ENCODE results near the gene C14orf93. TPM values are rescaled to one million over a fixed set of nuclear protein-coding genes. Genes with fewer than 3 reads are reported as not detected.

The C14orf93 gene
- total and polyA plus RNA-seq, 2 donors (not counting 1 experiment from before 2014, with no cell fraction given), result 4.8 to 13.0 TPM

GRCh38 chr14:23047751-23048693 lies 38.1 kb upstream of the C14orf93 start:
- H3K27ac ChIP-seq (ENCODE audit: insufficient read depth, low read length), result no peak overlapping the region
- H3K27me3 ChIP-seq (ENCODE audit: control insufficient read depth, insufficient read depth, low read length), result no peaks in the 10 kb centered on the region
- H3K4me2 ChIP-seq (ENCODE audit: extremely low read depth, insufficient read depth, low read length), result no peak overlapping the region
- H2AFZ ChIP-seq (ENCODE audit: low read length), result no peak overlapping the region
- DNase-seq (ENCODE audit: low read depth in 2 of 2), result no peak
- H3K9ac ChIP-seq (ENCODE audit: insufficient read depth, low read length), result no peak overlapping the region
- H3K4me1 ChIP-seq (ENCODE audit: control insufficient read depth, extremely low read depth, insufficient read depth, low read length), result no peaks in the 10 kb centered on the region
- peaks cover 2% of the 10 kb centered on the region for H3K36me3 ChIP-seq (ENCODE audit: control insufficient read depth, insufficient read depth, low read length)
- H3K4me3 ChIP-seq (replicated peaks in 1 of 4; ENCODE audit: control extremely low read depth in 1 of 4, insufficient read depth in 1 of 4, low read depth in 3 of 4, low read length in 4 of 4), result no peak overlapping the region
- no peaks in the 10 kb centered on the region for H3K79me2 ChIP-seq (ENCODE audit: control insufficient read depth, insufficient read depth, low read length)
- no peaks in the 10 kb centered on the region for H3K9me3 ChIP-seq (ENCODE audit: control insufficient read depth, insufficient read depth, low read depth, low read length)
- H4K20me1 ChIP-seq (ENCODE audit: control insufficient read depth, extremely low read depth, insufficient read depth, low read length), result no peaks in the 10 kb centered on the region
- TF ChIP-seq CTCF (conservative IDR thresholded peaks at IDR 0.05 in 1 of 2, IDR thresholded peaks at IDR 0.05 in 1 of 2; ENCODE audit: low read depth in 1 of 2, low read length in 2 of 2) (no peak), EZH2 (IDR thresholded peaks at IDR 0.05; ENCODE audit: low read length, missing control alignments) (no peak)

- H2AFZ ChIP-seq (ENCODE audit: low read length), result no peak overlapping the region
- no peaks in the 10 kb centered on the region for H3K4me1 ChIP-seq (ENCODE audit: control insufficient read depth, extremely low read depth, insufficient read depth, low read length)
- no peak overlapping the region for H3K4me2 ChIP-seq (ENCODE audit: extremely low read depth, insufficient read depth, low read length)
- no peaks in the 10 kb centered on the region for H3K36me3 ChIP-seq (ENCODE audit: control insufficient read depth, insufficient read depth, low read length)
- H3K27ac ChIP-seq (ENCODE audit: insufficient read depth, low read length), result no peak overlapping the region
- no peaks in the 10 kb centered on the region for H4K20me1 ChIP-seq (ENCODE audit: control insufficient read depth, extremely low read depth, insufficient read depth, low read length)
- TF ChIP-seq EZH2 (IDR thresholded peaks at IDR 0.05; ENCODE audit: low read length, missing control alignments) (no peak), CTCF (conservative IDR thresholded peaks at IDR 0.05 in 1 of 2, IDR thresholded peaks at IDR 0.05 in 1 of 2; ENCODE audit: low read depth in 1 of 2, low read length in 2 of 2) (no peak)
- no peak overlapping the region for H3K9ac ChIP-seq (ENCODE audit: insufficient read depth, low read length)
- no peak for DNase-seq (ENCODE audit: low read depth in 2 of 2)
- H3K9me3 ChIP-seq (ENCODE audit: control insufficient read depth, insufficient read depth, low read depth, low read length), result no peaks in the 10 kb centered on the region
- H3K79me2 ChIP-seq (ENCODE audit: control insufficient read depth, insufficient read depth, low read length), result no peaks in the 10 kb centered on the region
- H3K4me3 ChIP-seq (replicated peaks in 1 of 4; ENCODE audit: control extremely low read depth in 1 of 4, insufficient read depth in 1 of 4, low read depth in 3 of 4, low read length in 4 of 4), result no peak overlapping the region
- H3K27me3 ChIP-seq (ENCODE audit: control insufficient read depth, insufficient read depth, low read length), result no peaks in the 10 kb centered on the region
Measured at GRCh38 chr14:23047034-23047634, 37.2 kb upstream of the C14orf93 start.
